GM19467 (cell line): ENCODE measurements around the gene ZNF324.

Experiments used
- ATAC-seq: cut with Tn5 transposase; IDR thresholded peaks from one replicate; pipeline ENCODE4 v1.9.1; 2021; ENCODE audit warnings: mild to moderate bottlenecking, moderate library complexity; ENCODE audit not compliant: unreplicated experiment

ZNF324 gene

GRCh38 chr19:58520257-58520599 is 53.3 kb downstream of the ZNF324 start:
- ATAC-seq: no peak

GRCh38 chr19:58521651-58522050 is 54.8 kb downstream of the ZNF324 start:
- ATAC-seq: no peak

- ATAC-seq: no peak
Measured at GRCh38 chr19:58522709-58523108, 55.8 kb downstream of the ZNF324 start.
